Endothelial cell of umbilical vein (primary cell): ENCODE results near the gene TMC4. TPM values are rescaled to one million over a fixed set of nuclear protein-coding genes. Genes with fewer than 3 reads are reported as not detected.
A peak's percentile ranks its signal among the peaks of the same experiment; 100 is the strongest.

ENCODE experiments used
- BruUV-seq: library from RNA; stranded (reverse); fragments of 400-500 nt; replicated peaks from 2 replicates; lab custom pipeline; 2021; lab: Mats Ljungman, UMichigan
- CTCF ChIA-PET: fragments of 300-600, 350-600 bp; sonication (Branson Sonifier 250); formaldehyde crosslinking; loops from one replicate; lab custom pipeline; 2021; ENCODE audit warnings: antibody characterized with exemption, inconsistent platforms; lab: Charles Lee
- POLR2A ChIA-PET: fragments of 300-600, 350-600 bp; sonication (Branson Sonifier 250); formaldehyde crosslinking; loops from one replicate; lab custom pipeline; 2021; ENCODE audit warnings: antibody characterized with exemption, inconsistent platforms; lab: Charles Lee
- DNase-seq: peaks from one replicate; pipeline ENCODE4 v3.0.0-alpha.2; 2011; ENCODE audit warnings: low read depth, low spot score
- FAIRE-seq: peaks from 2 replicates; lab custom pipeline; 2011; peaks lifted over from hg19 to GRCh38; lab: Jason Lieb, UNC
- H2AFZ ChIP-seq: 2 replicates; pipeline ENCODE4 v1.6.0; 2012; ENCODE audit warnings: low read depth, low read length, control low read depth, inconsistent platforms
- H3K27ac ChIP-seq: 2 replicates; pipeline ENCODE4 v1.5.1; 2011; ENCODE audit warnings: low read depth, mild to moderate bottlenecking, control low read depth, low read length, moderate library complexity; ENCODE audit not compliant: insufficient read depth
- H3K27me3 ChIP-seq, 2 experiments: 2 replicates each; pipeline versions ENCODE4 v1.6.0 to v1.6.1; 2011; ENCODE audit warnings: low read length in 2 of 2, mixed read lengths in 1 of 2; ENCODE audit not compliant: control insufficient read depth in 2 of 2, insufficient read depth in 2 of 2
- H3K36me3 ChIP-seq, 2 experiments: 2 replicates in 1 of 2; 3 replicates in 1 of 2; pipeline ENCODE4 v1.5.1; 2011; ENCODE audit warnings: low read length in 2 of 2, mild to moderate bottlenecking in 1 of 2, moderate library complexity in 1 of 2; ENCODE audit not compliant: control insufficient read depth in 2 of 2, insufficient read depth in 2 of 2; ENCODE audit errors: extremely low read depth in 1 of 2
- H3K4me1 ChIP-seq: 3 replicates; pipeline ENCODE4 v1.5.1; 2011; ENCODE audit warnings: mild to moderate bottlenecking, low read length; ENCODE audit not compliant: control insufficient read depth, insufficient read depth; ENCODE audit errors: extremely low read depth
- H3K4me2 ChIP-seq: 2 replicates; pipeline ENCODE4 v1.6.1; 2011; ENCODE audit warnings: low read length, control low read depth, mixed read lengths; ENCODE audit not compliant: insufficient read depth
- H3K4me3 ChIP-seq, 3 experiments: fragments of 200-600 bp in 1 of 3; sonication (generic), shearing (Covaris generic) in 1 of 3; replicated peaks in 1 of 3; 2 replicates each; pipeline ENCODE4 v1.5.1; 2011 to 2016; ENCODE audit warnings: control low read depth in 3 of 3, low read length in 3 of 3, mild to moderate bottlenecking in 2 of 3, inconsistent platforms in 1 of 3, low read depth in 1 of 3, moderate library complexity in 1 of 3; ENCODE audit not compliant: insufficient read depth in 1 of 3
- H3K79me2 ChIP-seq: 2 replicates; pipeline ENCODE4 v1.6.0; 2012; ENCODE audit warnings: low read length, inconsistent platforms; ENCODE audit not compliant: control insufficient read depth, insufficient read depth
- H3K9ac ChIP-seq: replicated peaks from 2 replicates; pipeline ENCODE3; 2011; ENCODE audit warnings: low read length, control low read depth; ENCODE audit not compliant: insufficient read depth; ENCODE audit errors: extremely low read depth
- H3K9me1 ChIP-seq: replicated peaks from 3 replicates; pipeline ENCODE4 v1.6.0; 2011; ENCODE audit warnings: mild to moderate bottlenecking, low read length; ENCODE audit not compliant: control insufficient read depth, insufficient read depth; ENCODE audit errors: extremely low read depth
- H3K9me3 ChIP-seq: replicated peaks from 2 replicates; pipeline ENCODE4 v1.5.1; 2012; ENCODE audit warnings: low read length, inconsistent platforms; ENCODE audit not compliant: control insufficient read depth, insufficient read depth
- H4K20me1 ChIP-seq: replicated peaks from 2 replicates; pipeline ENCODE3; 2011; ENCODE audit warnings: mild to moderate bottlenecking, low read length; ENCODE audit not compliant: control insufficient read depth, insufficient read depth; ENCODE audit errors: extremely low read depth
- EZH2 ChIP-seq: IDR thresholded peaks from 2 replicates; pipeline ENCODE4 v1.6.1; 2012; ENCODE audit warnings: borderline replicate concordance, low read depth, mild to moderate bottlenecking, moderate library complexity, low read length, inconsistent platforms; ENCODE audit not compliant: severe bottlenecking
- FOS ChIP-seq: IDR thresholded peaks from 2 replicates; pipeline ENCODE4 v1.6.1; 2011; ENCODE audit warnings: mild to moderate bottlenecking, low read length, moderate library complexity, borderline replicate concordance; ENCODE audit not compliant: insufficient read depth
- GATA2 ChIP-seq: IDR thresholded peaks from 2 replicates; pipeline ENCODE4 v1.7.0; 2011; ENCODE audit warnings: low read depth, mild to moderate bottlenecking, moderate library complexity, mixed read lengths, low read length; ENCODE audit not compliant: insufficient read length, insufficient read depth
- JUN ChIP-seq: IDR thresholded peaks from 2 replicates; pipeline ENCODE4 v1.6.1; 2011; ENCODE audit warnings: borderline replicate concordance, low read depth; ENCODE audit not compliant: insufficient read length, insufficient read depth
- MYC ChIP-seq: IDR thresholded peaks from one replicate; pipeline ENCODE4 v1.6.1; 2011; ENCODE audit warnings: mild to moderate bottlenecking, low read depth, low read length
- POLR2A ChIP-seq: IDR thresholded peaks from 2 replicates; pipeline ENCODE4 v1.6.1; 2012; ENCODE audit warnings: low read depth, mild to moderate bottlenecking, control low read depth, low read length
- POLR2AphosphoS5 ChIP-seq: IDR thresholded peaks from 2 replicates; pipeline ENCODE4 v1.6.1; 2012; ENCODE audit warnings: low read depth, mild to moderate bottlenecking, control low read depth, low read length, moderate library complexity; ENCODE audit not compliant: insufficient read depth
- dilution Hi-C: fragments of 300-500 bp; cut with MboI; formaldehyde crosslinking; loops from one replicate; pipeline ENCODE4 v1.15.0; 2019; ENCODE audit warnings: low sequenced_read_pairs; ENCODE audit not compliant: extremely low pct_ligation_motif_present
- intact Hi-C: fragments of 100-400 bp; cut with micrococcal nuclease; formaldehyde crosslinking; loops from one replicate; pipeline ENCODE4 v1.10.0; 2022
- polyA plus RNA-seq, 4 experiments: library from polyadenylated mRNA; depleted of rRNA in 3 of 4; stranded (reverse) in 3 of 4; unstranded in 1 of 4; fragments of >200 nt; gene quantifications; 2 replicates each; pipeline versions ENCODE4 v1.2.1 to v1.2.3, GENCODE V29; 2011 to 2012; ENCODE audit warnings: missing spikeins in 1 of 4
- total RNA-seq: library from RNA; stranded (reverse); gene quantifications from 2 replicates; pipeline ENCODE4 v1.2.3, GENCODE V29; 2021
- TF ChIP-seq, protein P1 (sequence below): IDR thresholded peaks from 2 replicates; pipeline ENCODE4 v1.6.1; 2011; ENCODE audit not compliant: insufficient read depth, insufficient read length
- TF ChIP-seq, protein P2 (sequence below), 2 donors: IDR thresholded peaks; 1 replicate in 1 of 2; 2 replicates in 1 of 2; pipeline ENCODE4 v1.5.1; 2011; ENCODE audit warnings: low read length in 2 of 2, mild to moderate bottlenecking in 2 of 2, moderate library complexity in 2 of 2, control low read depth in 1 of 2, inconsistent platforms in 1 of 2, low read depth in 1 of 2; ENCODE audit not compliant: insufficient read depth in 1 of 2; ENCODE audit errors: extremely low read depth in 1 of 2

TMC4 gene
- total and polyA plus RNA-seq, 2 donors (not counting 3 experiments of a cell fraction or from before 2014, with no cell fraction given) = 0.71 to 1.7 TPM

DNA sequence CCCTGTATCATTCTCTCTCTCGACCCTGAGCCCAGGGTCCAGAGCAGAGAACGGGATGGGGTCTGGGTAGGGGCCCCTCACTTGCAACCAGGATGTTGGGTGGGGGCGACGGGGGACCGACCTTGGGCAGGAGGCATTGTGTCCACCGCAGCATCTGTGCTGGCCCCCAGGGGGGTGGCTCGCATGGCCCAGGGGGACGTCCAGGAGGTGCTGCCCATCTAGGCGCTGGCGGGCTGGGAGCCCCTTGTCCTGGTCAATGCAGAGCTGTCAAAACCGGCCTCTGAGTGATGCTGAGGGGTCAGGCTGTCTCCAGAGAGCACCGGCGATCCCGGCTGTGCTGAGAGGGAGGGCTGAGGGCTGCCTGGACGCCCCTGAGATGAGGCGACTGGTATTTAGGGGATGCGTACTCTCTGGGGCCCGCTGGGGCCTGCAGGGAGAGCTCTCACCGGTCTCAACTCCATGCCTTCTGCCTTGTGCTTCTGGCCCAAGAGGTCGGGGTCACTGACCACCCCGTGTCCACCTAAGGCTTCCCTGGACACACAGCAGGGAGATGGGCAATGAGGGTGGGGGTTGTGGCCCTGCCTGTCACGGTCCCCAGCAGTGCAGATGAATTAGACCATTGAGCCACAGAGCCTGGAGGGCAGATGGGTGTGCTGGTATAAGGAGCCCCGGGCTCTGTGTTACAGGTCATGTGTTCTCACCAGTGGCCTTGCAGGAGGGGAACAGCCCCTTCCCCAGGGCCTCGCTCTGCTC lies 36.3 kb upstream of the TMC4 start:
- H3K4me3 ChIP-seq = no peak overlapping the region
- no peak for FAIRE-seq
- CTCF ChIA-PET = interaction anchor here (0.8 to 1.9 kb wide), 8 partner anchors 12 to 72 kb away, joined by 3 to 16 read pairs (median 4); partner anchors contain the start of genes CNOT3 and MBOAT7
- H3K36me3 ChIP-seq = peaks cover 24 to 33% of the 10 kb centered on the region in 2 experiments
- H3K79me2 ChIP-seq = peaks cover 46% of the 10 kb centered on the region
- peak overlapping the region; percentile 22 for H3K27ac ChIP-seq
- no peaks in the 10 kb centered on the region for H3K27me3 ChIP-seq
- intact Hi-C loops = no loop called here
- H3K9ac ChIP-seq = no peak overlapping the region
- BruUV-seq = no TSS peak
- H2AFZ ChIP-seq = no peak overlapping the region
- no peak for TF ChIP-seq EZH2
- peak; percentile 26 for TF ChIP-seq POLR2A
- H3K9me1 ChIP-seq = no peaks in the 10 kb centered on the region
- DNase-seq = no peak
- H4K20me1 ChIP-seq = no peaks in the 10 kb centered on the region
- H3K9me3 ChIP-seq = no peaks in the 10 kb centered on the region
- no peak overlapping the region for H3K4me2 ChIP-seq
- POLR2A ChIA-PET = interaction anchor here (0.6 to 1.4 kb wide), 5 partner anchors 8 to 912 kb away, joined by 5 to 16 read pairs (median 5); partner anchors contain the start of genes CNOT3, MBOAT7 and RPS9
- dilution Hi-C loops = no loop called here
- peaks cover 31% of the 10 kb centered on the region for H3K4me1 ChIP-seq

DNA sequence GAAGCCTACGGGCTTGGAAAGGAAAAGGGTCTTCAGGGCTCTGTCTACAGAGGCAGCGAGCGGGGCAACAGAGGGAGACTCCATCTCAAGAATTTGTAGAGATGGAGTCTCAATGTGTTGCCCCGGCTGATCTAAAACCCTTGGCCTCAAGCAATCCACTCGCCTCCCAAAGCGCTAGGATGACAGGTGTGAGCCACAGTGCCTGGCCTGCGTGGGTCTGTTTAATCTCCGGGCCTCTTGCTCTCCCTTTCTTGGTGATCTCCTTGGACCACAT lies 35.8 kb upstream of the TMC4 start:
- H2AFZ ChIP-seq = no peak overlapping the region
- H3K27ac ChIP-seq = peak overlapping the region; percentile 4
- DNase-seq (no peak), FAIRE-seq (no peak)
- H4K20me1 ChIP-seq = no peaks in the 10 kb centered on the region
- POLR2A ChIA-PET = interaction anchor here (1.1 to 1.7 kb wide), 2 partner anchors 19 to 72 kb away, joined by 5 read pairs; partner anchors contain the start of genes CNOT3 and MBOAT7
- intact Hi-C loops = no loop called here
- TF ChIP-seq EZH2 = no peak
- TF ChIP-seq, protein P1, sequence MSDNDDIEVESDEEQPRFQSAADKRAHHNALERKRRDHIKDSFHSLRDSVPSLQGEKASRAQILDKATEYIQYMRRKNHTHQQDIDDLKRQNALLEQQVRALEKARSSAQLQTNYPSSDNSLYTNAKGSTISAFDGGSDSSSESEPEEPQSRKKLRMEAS = no peak
- TF ChIP-seq GATA2 = no peak
- TF ChIP-seq FOS = no peak
- no peak for TF ChIP-seq MYC
- no peak for TF ChIP-seq JUN
- TF ChIP-seq POLR2AphosphoS5 = no peak
- TF ChIP-seq, protein P2, sequence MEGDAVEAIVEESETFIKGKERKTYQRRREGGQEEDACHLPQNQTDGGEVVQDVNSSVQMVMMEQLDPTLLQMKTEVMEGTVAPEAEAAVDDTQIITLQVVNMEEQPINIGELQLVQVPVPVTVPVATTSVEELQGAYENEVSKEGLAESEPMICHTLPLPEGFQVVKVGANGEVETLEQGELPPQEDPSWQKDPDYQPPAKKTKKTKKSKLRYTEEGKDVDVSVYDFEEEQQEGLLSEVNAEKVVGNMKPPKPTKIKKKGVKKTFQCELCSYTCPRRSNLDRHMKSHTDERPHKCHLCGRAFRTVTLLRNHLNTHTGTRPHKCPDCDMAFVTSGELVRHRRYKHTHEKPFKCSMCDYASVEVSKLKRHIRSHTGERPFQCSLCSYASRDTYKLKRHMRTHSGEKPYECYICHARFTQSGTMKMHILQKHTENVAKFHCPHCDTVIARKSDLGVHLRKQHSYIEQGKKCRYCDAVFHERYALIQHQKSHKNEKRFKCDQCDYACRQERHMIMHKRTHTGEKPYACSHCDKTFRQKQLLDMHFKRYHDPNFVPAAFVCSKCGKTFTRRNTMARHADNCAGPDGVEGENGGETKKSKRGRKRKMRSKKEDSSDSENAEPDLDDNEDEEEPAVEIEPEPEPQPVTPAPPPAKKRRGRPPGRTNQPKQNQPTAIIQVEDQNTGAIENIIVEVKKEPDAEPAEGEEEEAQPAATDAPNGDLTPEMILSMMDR (IDR thresholded peaks at IDR 0.05; ENCODE audit: extremely low read depth in 1 of 2, insufficient read depth in 1 of 2, low read depth in 1 of 2, low read length in 2 of 2) = no peak
- no peak for TF ChIP-seq POLR2A
- no peaks in the 10 kb centered on the region for H3K27me3 ChIP-seq
- H3K4me2 ChIP-seq = no peak overlapping the region
- no peak overlapping the region for H3K9ac ChIP-seq
- H3K4me1 ChIP-seq = peaks cover 36% of the 10 kb centered on the region
- peaks cover 51% of the 10 kb centered on the region for H3K79me2 ChIP-seq
- BruUV-seq = no TSS peak
- CTCF ChIA-PET = interaction anchor here (0.8 to 1.7 kb wide), 3 partner anchors 18 to 24 kb away, joined by 3 to 4 read pairs (median 3); partner anchors contain the start of genes MBOAT7 and TSEN34
- dilution Hi-C loops = no loop called here
- H3K4me3 ChIP-seq = no peak overlapping the region
- H3K9me3 ChIP-seq = no peaks in the 10 kb centered on the region
- peaks cover 28 to 35% of the 10 kb centered on the region in 2 experiments for H3K36me3 ChIP-seq
- H3K9me1 ChIP-seq = no peaks in the 10 kb centered on the region
